Adrenal gland (tissue), 12 donors: ENCODE data around the gene ASB6. TPM values are rescaled to one million over a fixed set of nuclear protein-coding genes. Genes with fewer than 3 reads are reported as not detected.

ENCODE experiments used
- DNase-seq, 7 donors: peaks; one replicate each; pipeline ENCODE4 v3.0.0-alpha.2; 2019 to 2020
- H3K27ac ChIP-seq, 5 donors: fragments of 200-600 bp; sonication (generic) in 4 of 5; 1 replicate in 3 of 5; 2 replicates in 2 of 5; pipeline versions ENCODE4 v1.5.1 to v1.8.0; 2016 to 2020; ENCODE audit warnings: mild to moderate bottlenecking in 1 of 5
- H3K27me3 ChIP-seq: fragments of 200-600 bp; 2 replicates; pipeline ENCODE4 v1.8.0; 2021
- H3K36me3 ChIP-seq, 2 donors: fragments of 200-600 bp; replicated peaks in 1 of 2; 1 replicate in 1 of 2; 2 replicates in 1 of 2; pipeline versions ENCODE4 v1.5.1 to v1.8.0; 2018 to 2022
- H3K4me1 ChIP-seq, 2 donors: fragments of 200-600 bp; replicated peaks in 1 of 2; 1 replicate in 1 of 2; 2 replicates in 1 of 2; pipeline versions ENCODE4 v1.5.1 to v1.8.0; 2018 to 2021
- H3K4me3 ChIP-seq, 4 donors: fragments of 200-600 bp; sonication (generic) in 3 of 4; one replicate each; pipeline ENCODE4 v1.5.1; 2016 to 2018
- H3K9me3 ChIP-seq, 3 donors: fragments of 200-600 bp; sonication (generic) in 1 of 3; replicated peaks in 1 of 3; 1 replicate in 2 of 3; 2 replicates in 1 of 3; pipeline versions ENCODE4 v1.5.1 to v1.8.0; 2016 to 2021
- POLR2A ChIP-seq, 2 donors: fragments of 450-650 bp; IDR thresholded peaks; one replicate each; pipeline ENCODE4 v1.6.1; 2017; ENCODE audit warnings: antibody characterized with exemption in 2 of 2, mild to moderate bottlenecking in 2 of 2, moderate library complexity in 1 of 2
- WGBS, 4 donors: extraction: QIAGEN DNeasy Blood & Tissue Kit in 2 of 4; methylation state at CpG; one replicate each; pipeline versions ENCODE4 v1.1.5 to v1.1.7; 2013 to 2017; 5-methylcytosine and 5-hydroxymethylcytosine counted together
- intact Hi-C, 2 donors: fragments of 100-400 bp; cut with DNase I; formaldehyde crosslinking; loops; one replicate each; pipeline versions ENCODE4 v1.14.1 to v1.15.0; 2022 to 2023
- polyA plus RNA-seq, 3 donors: library from polyadenylated mRNA; stranded (reverse); fragments of 200-250 nt in 2 of 3; fragments of 350-450 nt in 1 of 3; fragmentation: Illumina TruSeq in 1 of 3; extraction: RNeasy Lipid Tissue Mini Kit (QIAGEN cat#74804) in 1 of 3; gene quantifications; one replicate each; pipeline ENCODE4 v1.2.3, GENCODE V29; 2013 to 2014
- total RNA-seq, 9 donors: library from RNA; depleted of rRNA in 4 of 9; stranded (reverse); fragments of >200 nt in 4 of 9; fragments of 120-200 nt in 1 of 9; fragmentation: NEBNext Ultra II Directional in 1 of 9; extraction: Animal tissue kit (Norgen Biotek cat#: 25700) in 1 of 9; gene quantifications; one replicate each; pipeline versions ENCODE4 v1.1.0 to v1.2.4, GENCODE V29; 2013 to 2023
- TF ChIP-seq, protein P1 (sequence below), 6 experiments: fragments of 450-650 bp in 4 of 6; fragments of 200-600 bp in 2 of 6; sonication (generic) in 1 of 6; IDR thresholded peaks; 1 replicate in 5 of 6; 2 replicates in 1 of 6; pipeline versions ENCODE4 v1.5.1 to v1.8.0; 2016 to 2021; ENCODE audit warnings: antibody characterized with exemption in 6 of 6, mild to moderate bottlenecking in 2 of 6, moderate library complexity in 1 of 6
- donor health status: healthy with polysubstance abuse.
- donor health status: Bipolar disorder and iron deficiency.
- donor health status: DM: yes; HTN: yes; CAD: no.
- donor health status: DM: no; HTN: no; CAD: no.
- donor health status: DM: no; HTN: no; CAD: no.
- donor health status: DM: yes; HTN: yes; CAD: no.

The ASB6 gene
- total and polyA plus RNA-seq, 12 donors, result 10.0 to 34.2 (median 26.8) TPM

DNA sequence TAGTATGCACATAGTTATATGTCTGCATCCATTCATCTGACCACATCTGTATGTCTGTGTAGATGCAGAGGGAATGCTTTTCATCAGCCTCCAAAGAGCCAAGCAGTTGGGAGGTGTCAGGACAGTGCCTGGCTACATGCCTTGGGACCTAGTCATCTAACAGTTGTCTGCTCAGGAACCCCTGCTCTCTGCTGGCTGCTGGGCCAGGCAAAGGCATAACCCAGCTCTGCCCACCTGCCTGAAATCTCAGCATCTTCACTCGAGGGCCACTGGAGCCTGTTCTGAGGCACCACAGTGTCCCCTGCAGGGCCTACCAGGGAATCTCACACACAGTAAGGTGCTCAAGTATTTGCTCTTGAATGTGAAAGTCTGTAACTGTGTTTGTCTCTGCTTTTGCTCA lies 24.8 kb downstream of the ASB6 start:
- Histone ChIP-seq H3K4me1 (peaks cover 0 to 10% of the 10 kb centered on the region in 2 donors), H3K4me3 (no peak overlapping the region), H3K27ac (no peak overlapping the region), H3K36me3 (no peaks in the 10 kb centered on the region), H3K9me3 (no peaks in the 10 kb centered on the region), H3K27me3 (no peaks in the 10 kb centered on the region)
- WGBS, 4 donors, result 0 to 17% (median 5%) methylated on average over 1 of the region's 1 CpG; no CpG with 5 or more reads in 1 of the 4 donors
- DNase-seq, result peak in 1 of 7 donors; percentile 17
- intact Hi-C loops, result loop anchor here in 1 of 2 donors (10.0 kb wide), 2 partner anchors 232 to 292 kb away; no protein-coding TSS in a partner anchor
- TF ChIP-seq, protein P1, sequence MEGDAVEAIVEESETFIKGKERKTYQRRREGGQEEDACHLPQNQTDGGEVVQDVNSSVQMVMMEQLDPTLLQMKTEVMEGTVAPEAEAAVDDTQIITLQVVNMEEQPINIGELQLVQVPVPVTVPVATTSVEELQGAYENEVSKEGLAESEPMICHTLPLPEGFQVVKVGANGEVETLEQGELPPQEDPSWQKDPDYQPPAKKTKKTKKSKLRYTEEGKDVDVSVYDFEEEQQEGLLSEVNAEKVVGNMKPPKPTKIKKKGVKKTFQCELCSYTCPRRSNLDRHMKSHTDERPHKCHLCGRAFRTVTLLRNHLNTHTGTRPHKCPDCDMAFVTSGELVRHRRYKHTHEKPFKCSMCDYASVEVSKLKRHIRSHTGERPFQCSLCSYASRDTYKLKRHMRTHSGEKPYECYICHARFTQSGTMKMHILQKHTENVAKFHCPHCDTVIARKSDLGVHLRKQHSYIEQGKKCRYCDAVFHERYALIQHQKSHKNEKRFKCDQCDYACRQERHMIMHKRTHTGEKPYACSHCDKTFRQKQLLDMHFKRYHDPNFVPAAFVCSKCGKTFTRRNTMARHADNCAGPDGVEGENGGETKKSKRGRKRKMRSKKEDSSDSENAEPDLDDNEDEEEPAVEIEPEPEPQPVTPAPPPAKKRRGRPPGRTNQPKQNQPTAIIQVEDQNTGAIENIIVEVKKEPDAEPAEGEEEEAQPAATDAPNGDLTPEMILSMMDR (IDR thresholded peaks at IDR 0.05), result peak in 5 of 6 experiments; percentile 21 to 39 (median 28)
- TF ChIP-seq POLR2A (IDR thresholded peaks at IDR 0.05), result no peak

DNA sequence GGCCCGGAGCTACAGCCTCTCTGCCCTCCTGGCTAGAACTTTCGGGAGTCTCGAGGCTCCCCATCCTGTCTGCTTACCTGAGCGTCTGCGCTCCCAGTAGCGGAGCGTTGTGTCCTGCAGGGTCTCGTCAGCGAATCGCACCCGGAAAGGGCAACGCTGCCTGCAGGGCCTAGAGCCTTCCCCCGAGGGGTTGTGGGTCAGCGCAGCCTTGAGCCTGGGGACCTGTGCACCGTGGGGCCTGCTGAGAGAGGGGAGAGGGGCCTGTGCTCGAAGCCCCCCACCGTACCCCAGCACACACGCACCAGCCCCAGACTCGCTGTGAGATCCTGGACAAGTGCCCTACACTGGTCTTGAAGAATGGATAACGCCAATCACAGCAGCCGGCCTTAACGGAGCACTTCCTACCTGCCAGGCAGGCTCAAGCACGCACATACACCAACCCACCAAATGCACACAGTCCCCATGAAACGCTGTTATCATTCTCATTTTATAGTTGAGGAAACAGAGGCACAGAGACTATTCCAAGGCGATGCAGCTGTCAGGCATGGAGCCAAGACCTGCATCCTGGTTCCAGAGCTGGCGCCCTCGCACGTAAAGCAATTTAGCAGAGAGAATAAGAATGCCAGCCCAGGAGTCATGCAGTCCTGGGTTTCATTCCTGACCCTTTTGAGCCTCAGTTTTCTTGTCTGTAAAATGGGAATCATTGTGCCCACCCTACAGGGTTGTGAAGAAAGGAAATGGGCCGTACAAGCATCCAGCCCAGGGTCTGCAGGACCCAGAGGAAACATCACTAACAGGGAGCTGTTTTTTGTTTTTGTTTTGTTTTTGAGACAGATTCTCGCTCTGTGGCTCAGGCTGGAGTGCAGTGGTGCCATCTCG lies 26.3 kb downstream of the ASB6 start:
- H3K27ac ChIP-seq, result no peak overlapping the region

DNA sequence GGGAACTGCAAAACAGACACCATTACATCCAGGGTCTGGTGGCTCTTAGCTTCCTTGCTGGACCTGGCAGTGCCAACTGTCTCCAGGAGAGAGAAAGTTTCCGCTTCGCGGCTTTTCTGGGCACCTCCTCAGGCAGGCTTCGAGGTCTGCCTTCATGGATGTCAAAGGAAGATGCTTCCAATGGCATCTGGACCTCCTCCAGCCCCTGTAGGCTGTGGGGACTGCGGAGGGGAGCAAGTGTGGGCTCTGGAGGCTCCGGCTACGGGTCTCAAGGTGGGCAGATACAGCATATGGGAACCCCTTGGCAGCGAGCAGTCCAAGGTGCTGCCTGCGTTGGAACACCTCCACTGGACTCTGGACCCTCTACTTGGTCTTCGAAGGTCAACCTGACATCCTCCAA lies 27.0 kb downstream of the ASB6 start:
- WGBS, 4 donors, result 78 to 95% (median 90%) methylated on average over 4 to 10 of the region's 10 CpGs
- Histone ChIP-seq H3K4me3 (no peak overlapping the region), H3K27me3 (no peaks in the 10 kb centered on the region), H3K36me3 (no peaks in the 10 kb centered on the region), H3K27ac (no peak overlapping the region), H3K9me3 (no peaks in the 10 kb centered on the region), H3K4me1 (peaks cover 9 to 11% of the 10 kb centered on the region in 2 donors)
- TF ChIP-seq, protein P1 (IDR thresholded peaks at IDR 0.05), result no peak
- TF ChIP-seq POLR2A (IDR thresholded peaks at IDR 0.05), result no peak
- intact Hi-C loops, result loop anchor here (5.0 to 10.0 kb wide), 3 partner anchors 230 to 478 kb away; no protein-coding TSS in a partner anchor
- no peak for DNase-seq

More for the DNA sequence above, 26.3 kb downstream of the ASB6 start:
- H3K9me3 ChIP-seq, result no peaks in the 10 kb centered on the region
- H3K36me3 ChIP-seq, result no peaks in the 10 kb centered on the region
- peaks cover 5 to 17% of the 10 kb centered on the region in 2 donors for H3K4me1 ChIP-seq
- TF ChIP-seq, protein P1 (IDR thresholded peaks at IDR 0.05), result no peak
- TF ChIP-seq POLR2A (IDR thresholded peaks at IDR 0.05), result no peak
- H3K4me3 ChIP-seq, result no peak overlapping the region
- no peaks in the 10 kb centered on the region for H3K27me3 ChIP-seq
- no peak for DNase-seq
- intact Hi-C loops, result loop anchor here in 1 of 2 donors (10.0 kb wide), 2 partner anchors 231 to 291 kb away; no protein-coding TSS in a partner anchor
- WGBS, 4 donors, result 76 to 84% (median 83%) methylated on average over 23 to 31 of the region's 31 CpGs

DNA sequence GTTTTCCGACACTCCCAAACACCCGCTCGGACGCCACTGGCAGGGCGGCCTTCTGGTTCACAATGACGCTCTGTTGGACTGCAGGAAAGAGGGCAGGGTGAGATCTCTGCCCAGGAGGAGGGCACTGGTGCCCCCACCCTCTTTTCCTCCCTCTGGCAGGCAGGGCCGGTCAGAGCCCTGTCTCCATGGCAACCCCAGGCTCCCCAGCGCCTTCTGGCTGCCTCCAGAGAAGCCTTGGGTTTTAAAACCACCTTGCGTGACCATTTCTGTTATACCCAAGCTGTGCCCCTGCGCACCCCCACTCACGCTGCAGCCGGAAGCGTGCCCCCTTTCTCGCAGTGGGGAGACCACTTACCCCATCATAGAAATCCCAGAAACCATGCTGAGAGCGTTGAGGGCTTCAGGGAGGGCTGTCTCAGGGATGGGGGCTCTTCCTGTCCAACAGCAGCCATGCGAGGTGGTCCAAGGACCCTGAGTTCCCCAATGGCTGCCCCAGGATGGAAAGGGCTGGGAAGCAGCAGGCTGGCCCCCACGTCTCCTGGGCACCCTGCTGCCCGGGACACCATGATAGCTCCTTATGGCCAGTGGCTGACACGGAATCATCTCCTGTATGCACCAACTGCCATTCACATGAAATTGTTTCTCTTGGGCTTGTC lies 28.3 kb downstream of the ASB6 start:
- Histone ChIP-seq H3K4me1 (peaks cover 14 to 19% of the 10 kb centered on the region in 2 donors), H3K27me3 (no peaks in the 10 kb centered on the region), H3K4me3 (no peak overlapping the region), H3K36me3 (no peaks in the 10 kb centered on the region), H3K27ac (peak overlapping the region in 1 of 5 donors; percentile 10), H3K9me3 (no peaks in the 10 kb centered on the region)
- 66 to 79% (median 70%) methylated on average over 11 to 19 of the region's 19 CpGs for WGBS, 4 donors
- intact Hi-C loops, result loop anchor here (5.0 to 10.0 kb wide), 3 partner anchors 229 to 476 kb away; no protein-coding TSS in a partner anchor
- DNase-seq, result peak in 1 of 7 donors; percentile 73
- TF ChIP-seq, protein P1 (IDR thresholded peaks at IDR 0.05), result no peak
- no peak for TF ChIP-seq POLR2A (IDR thresholded peaks at IDR 0.05)
